Stimulated activated naive CD4-positive, alpha-beta T cell (primary cell): ENCODE results near the gene CCN6.
A peak's percentile ranks its signal among the peaks of the same experiment; 100 is the strongest.

ENCODE experiments used
- DNase-seq, 6 experiments: peaks; one replicate each; lab custom pipeline; 2025; lab: John Stamatoyannopoulos, UW

CCN6 gene

GRCh38 chr6:112054001-112054400, at the start of gene CCN6:
TSS of gene CCN6 (plus strand) at chr6:112054104. CDS start at chr6:112054358, 254 bp downstream.
- DNase-seq = no peak

DNA sequence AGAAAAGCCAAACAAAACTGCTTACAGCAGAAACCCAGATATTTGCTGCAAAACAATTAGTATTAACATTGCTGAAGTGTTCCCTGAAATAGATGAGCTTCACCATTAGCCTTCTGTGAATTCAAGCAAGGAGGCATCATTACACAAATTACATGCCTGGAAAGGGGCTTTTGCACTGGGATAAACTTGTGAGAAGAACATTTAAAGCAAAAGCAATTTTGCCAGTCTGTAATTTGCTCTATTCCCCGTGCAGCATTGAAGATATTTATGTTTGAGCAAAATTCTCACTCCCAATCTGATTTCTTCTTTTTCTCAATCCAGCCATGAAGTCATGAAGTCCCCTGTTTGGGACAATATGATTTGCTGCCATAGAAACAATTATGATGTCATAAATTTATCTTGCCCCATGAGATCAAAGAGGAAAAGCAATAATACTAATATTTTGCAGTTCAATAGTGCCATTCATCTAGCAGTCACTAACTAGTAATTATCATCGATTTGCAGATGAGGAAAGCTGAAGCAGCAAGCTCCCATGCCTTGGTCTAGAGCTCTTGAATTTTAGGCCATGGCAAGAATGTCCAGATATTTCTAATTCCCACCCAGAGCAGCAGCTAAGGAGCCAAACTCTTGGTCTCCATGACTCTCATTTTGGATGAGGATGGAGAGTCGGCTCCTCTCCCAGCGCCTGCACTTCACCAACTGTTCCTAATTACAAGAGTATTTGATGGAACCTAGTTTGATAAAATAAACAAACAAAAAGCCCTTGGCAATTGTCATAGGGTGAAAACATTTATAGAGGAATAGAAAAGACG, 49.5 kb upstream of the CCN6 start:
- DNase-seq = no peak

DNA sequence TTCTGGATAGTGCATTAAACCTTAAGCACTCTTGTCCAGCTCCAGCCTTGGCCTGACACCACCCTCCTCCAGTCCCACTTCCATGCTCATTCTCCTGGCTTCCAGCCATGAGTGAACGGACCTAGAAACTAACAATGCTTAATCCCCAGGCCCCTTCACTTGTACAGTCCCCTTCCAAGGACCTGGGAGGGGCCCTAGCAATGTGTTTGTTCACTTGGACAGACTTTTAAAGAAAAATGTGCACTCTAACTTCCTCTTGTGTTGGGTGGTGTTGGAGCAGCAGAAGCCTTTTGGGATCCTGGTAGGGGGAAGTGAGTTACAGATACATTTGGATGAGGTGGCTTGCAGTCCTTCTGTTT, 48.9 kb upstream of the CCN6 start:
- DNase-seq = no peak

- no peak for DNase-seq
Measured at GRCh38 chr6:112007254-112007653, 46.6 kb upstream of the CCN6 start.

DNA sequence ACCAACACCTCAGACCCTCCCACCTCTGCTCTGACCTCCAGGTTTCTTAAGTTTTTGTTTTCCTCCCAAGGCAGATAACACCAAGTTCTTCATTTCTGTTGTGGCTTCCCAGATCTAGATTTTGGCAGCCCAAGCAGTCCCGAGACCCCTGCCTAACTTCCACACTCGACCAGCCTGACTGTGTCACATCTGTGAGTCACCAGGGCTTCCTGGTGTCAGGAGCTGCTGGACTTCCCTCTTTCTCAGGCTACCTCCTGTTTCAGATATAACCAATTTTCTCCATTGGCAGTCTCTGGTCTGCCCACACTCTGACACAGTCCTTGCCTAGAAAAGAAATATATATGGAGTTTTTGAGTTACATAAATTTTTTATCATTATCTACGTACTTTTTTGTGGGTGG, 46.1 kb upstream of the CCN6 start:
- no peak for DNase-seq

- DNase-seq = no peak
Measured at GRCh38 chr6:112008482-112008881, 45.4 kb upstream of the CCN6 start.

- peak in 4 of 6 experiments; percentile 12 to 41 (median 26) for DNase-seq
Measured at GRCh38 chr6:112010328-112010727, 43.6 kb upstream of the CCN6 start.

GRCh38 chr6:112013051-112013450, 40.9 kb upstream of the CCN6 start:
- no peak for DNase-seq

- DNase-seq = no peak
Measured at GRCh38 chr6:112014483-112014882, 39.4 kb upstream of the CCN6 start.

- no peak for DNase-seq
Measured at GRCh38 chr6:112015725-112016124, 38.2 kb upstream of the CCN6 start.

- no peak for DNase-seq
Measured at GRCh38 chr6:112016320-112016719, 37.6 kb upstream of the CCN6 start.

- DNase-seq = no peak
Measured at GRCh38 chr6:112017169-112017568, 36.7 kb upstream of the CCN6 start.

DNA sequence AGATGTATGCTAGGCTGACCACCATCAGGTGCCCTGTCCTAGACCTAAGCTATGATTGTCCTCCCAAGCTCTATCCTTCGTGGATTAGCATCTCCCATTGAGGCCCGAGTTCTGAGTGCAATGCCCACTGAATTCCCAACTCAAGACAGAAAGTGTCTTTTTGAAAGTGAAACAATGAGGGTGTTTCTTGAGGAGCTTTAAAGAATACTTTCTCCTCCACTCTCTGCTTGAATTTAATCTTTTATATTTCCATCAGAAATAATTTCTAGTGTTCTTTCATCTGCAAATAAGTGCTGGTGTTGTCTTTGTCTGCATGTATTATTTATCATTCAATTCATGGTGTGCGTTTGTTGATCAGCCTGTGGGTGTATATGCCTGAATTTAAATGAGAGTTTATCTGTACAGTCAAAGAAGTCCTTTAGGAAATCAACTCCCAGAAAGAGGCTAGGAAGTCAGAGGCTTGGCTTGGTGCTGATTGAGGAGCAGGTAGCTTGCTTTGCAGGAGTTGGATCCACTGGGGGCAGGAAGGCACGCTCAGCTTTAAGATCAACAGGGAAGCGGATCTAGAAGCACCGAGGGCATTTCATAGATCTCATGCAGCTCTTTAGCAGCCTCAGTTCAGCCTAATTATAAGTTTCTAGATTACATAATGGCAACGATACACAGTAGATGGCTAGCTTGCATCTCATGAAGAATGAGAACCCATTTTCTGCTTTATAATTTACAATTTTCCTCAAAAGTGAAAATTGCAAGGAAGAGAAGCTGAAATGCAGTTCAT, 36.0 kb upstream of the CCN6 start:
- no peak for DNase-seq

GRCh38 chr6:112018619-112019416, 35.1 kb upstream of the CCN6 start:
- no peak for DNase-seq

DNA sequence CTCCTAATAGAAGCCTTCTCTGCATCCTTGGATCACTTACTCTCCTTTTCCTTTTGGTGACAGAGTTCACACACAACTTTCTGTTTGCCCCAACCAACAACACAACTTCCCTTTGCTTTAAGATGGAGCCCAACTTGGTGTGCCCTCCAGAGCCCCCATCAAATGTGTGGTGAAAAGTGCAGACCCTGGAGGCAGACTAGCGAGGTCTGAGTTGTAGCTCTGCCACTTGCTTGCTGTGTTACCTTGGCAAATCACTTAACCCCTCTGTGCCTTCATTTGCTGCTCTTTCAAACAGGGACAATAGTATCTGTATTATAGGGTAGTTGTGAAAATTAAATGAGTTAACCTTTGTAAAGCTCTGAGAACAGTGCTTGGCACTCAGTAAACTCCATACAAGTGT, 34.3 kb upstream of the CCN6 start:
- no peak for DNase-seq

DNA sequence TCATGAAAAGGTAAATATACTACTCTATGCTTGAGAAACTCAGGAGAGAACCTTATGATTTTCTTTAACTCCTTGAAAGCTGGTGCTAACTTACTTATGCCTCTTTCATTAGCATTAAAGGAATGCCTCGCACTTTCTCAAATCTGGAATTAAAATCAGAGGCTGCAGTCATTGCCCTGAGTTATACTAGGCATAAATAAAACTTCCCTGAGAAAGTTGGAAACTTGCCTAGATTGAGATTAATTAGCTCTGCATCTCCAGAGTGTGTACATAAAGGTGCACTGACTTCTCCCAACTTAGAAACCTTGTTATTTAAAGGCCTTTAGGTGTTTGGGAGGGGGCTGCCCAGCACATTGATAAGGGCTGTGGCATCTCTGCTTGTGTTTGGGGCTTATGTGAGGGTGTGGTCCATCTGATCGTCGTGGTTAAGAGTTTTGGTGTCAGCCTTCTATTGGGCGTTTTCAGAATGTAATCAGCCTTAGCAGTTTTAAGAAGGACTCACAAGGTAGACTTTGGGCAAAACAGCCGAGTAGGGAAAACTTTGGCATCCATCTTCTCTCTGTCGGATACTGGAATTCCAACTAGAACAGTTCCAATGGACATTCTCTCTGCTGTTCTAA, 32.1 kb upstream of the CCN6 start:
- no peak for DNase-seq

- no peak for DNase-seq
Measured at GRCh38 chr6:112022749-112023148, 31.2 kb upstream of the CCN6 start.

- DNase-seq = no peak
Measured at GRCh38 chr6:112024464-112024863, 29.4 kb upstream of the CCN6 start.

- no peak for DNase-seq
Measured at GRCh38 chr6:112026933-112027332, 27.0 kb upstream of the CCN6 start.

- DNase-seq = peak in 5 of 6 experiments; percentile 39 to 88 (median 85)
Measured at GRCh38 chr6:112027942-112028674, 25.8 kb upstream of the CCN6 start.
